ENCODE results near the gene EPHX1.

DNA sequence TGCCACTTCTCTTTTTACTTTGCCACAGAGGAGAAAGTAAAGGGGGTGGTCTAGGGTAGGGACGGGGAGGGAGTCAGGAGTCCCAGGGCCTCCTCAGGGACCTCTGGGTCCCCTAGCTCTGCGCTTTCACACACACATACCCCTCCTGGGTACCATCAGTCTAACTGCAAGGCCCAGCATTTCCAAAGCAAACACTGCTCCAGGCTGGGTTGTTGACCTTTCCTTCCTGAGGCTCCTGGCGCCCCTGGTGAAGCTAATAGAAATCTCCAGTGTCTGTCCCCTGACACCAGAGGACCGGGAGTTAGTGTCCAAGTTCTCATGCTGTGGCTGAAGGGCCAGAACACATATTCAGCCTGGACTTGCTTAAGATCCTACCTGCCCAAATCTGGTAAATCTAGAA, 68.4 kb downstream of the EPHX1 start:
- TF ChIP-seq, protein P1, sequence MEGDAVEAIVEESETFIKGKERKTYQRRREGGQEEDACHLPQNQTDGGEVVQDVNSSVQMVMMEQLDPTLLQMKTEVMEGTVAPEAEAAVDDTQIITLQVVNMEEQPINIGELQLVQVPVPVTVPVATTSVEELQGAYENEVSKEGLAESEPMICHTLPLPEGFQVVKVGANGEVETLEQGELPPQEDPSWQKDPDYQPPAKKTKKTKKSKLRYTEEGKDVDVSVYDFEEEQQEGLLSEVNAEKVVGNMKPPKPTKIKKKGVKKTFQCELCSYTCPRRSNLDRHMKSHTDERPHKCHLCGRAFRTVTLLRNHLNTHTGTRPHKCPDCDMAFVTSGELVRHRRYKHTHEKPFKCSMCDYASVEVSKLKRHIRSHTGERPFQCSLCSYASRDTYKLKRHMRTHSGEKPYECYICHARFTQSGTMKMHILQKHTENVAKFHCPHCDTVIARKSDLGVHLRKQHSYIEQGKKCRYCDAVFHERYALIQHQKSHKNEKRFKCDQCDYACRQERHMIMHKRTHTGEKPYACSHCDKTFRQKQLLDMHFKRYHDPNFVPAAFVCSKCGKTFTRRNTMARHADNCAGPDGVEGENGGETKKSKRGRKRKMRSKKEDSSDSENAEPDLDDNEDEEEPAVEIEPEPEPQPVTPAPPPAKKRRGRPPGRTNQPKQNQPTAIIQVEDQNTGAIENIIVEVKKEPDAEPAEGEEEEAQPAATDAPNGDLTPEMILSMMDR (IDR thresholded peaks at IDR 0.05; ENCODE audit: control extremely low read depth in 1 of 3, insufficient read depth in 1 of 3, low read depth in 1 of 3, low read length in 3 of 3), result no peak
- TF ChIP-seq SP1 (IDR thresholded peaks at IDR 0.05; ENCODE audit: low read depth, low read length) (no peak), EZH2 (IDR thresholded peaks at IDR 0.05; ENCODE audit: low read depth, low read length, severe bottlenecking) (no peak), YY1 (IDR thresholded peaks at IDR 0.05; ENCODE audit: low read depth, low read length) (no peak)
